K562 (cell line): ENCODE results near the gene FASN. TPM values are rescaled to one million over a fixed set of nuclear protein-coding genes. Genes with fewer than 3 reads are reported as not detected.

Source experiments
- CBX8 ChIP-seq: fragments of 200-600 bp; sonication (generic); IDR thresholded peaks from 2 replicates; pipeline ENCODE4 v1.6.1; 2012; ENCODE audit warnings: borderline replicate concordance, mixed run types, low read depth, mild to moderate bottlenecking, moderate library complexity, mixed read lengths, low read length, control low read depth, inconsistent platforms; ENCODE audit not compliant: poor library complexity, severe bottlenecking; ENCODE audit errors: extremely low read depth
- CSDE1 ChIP-seq, 2 experiments: fragments of 450-650 bp; IDR thresholded peaks; 2 replicates each; pipeline ENCODE4 v1.6.1; 2016; ENCODE audit warnings: mild to moderate bottlenecking in 1 of 2
- HOXB6 ChIP-seq: fragments of 250-450 bp; sonication (Bioruptor Pico); IDR thresholded peaks from 2 replicates; pipeline ENCODE4 v1.5.1; 2022; ENCODE audit warnings: mild to moderate bottlenecking, borderline replicate concordance
- MCM2 ChIP-seq: fragments of 450-650 bp; IDR thresholded peaks from 2 replicates; pipeline ENCODE4 v1.6.1; 2017; ENCODE audit warnings: low read depth, mild to moderate bottlenecking
- NELFE ChIP-seq: IDR thresholded peaks from 2 replicates; pipeline ENCODE4 v1.6.1; 2011; ENCODE audit warnings: mild to moderate bottlenecking; ENCODE audit not compliant: insufficient read depth, insufficient read length
- NEUROD1 ChIP-seq: fragments of 150-350 bp; IDR thresholded peaks from 2 replicates; pipeline ENCODE4 v1.6.1; 2014; ENCODE audit warnings: borderline replicate concordance, low read length, low read depth; ENCODE audit not compliant: partially characterized antibody
- RBM17 ChIP-seq: fragments of 200-400 bp; formaldehyde crosslinking; IDR thresholded peaks from 2 replicates; pipeline ENCODE4 v1.6.1; 2017; ENCODE audit warnings: low read depth, mild to moderate bottlenecking, low read length, borderline replicate concordance
- SREBF1 ChIP-seq: fragments of 150-350 bp; IDR thresholded peaks from 2 replicates; pipeline ENCODE4 v1.6.1; 2014; ENCODE audit warnings: antibody characterized with exemption, low read depth, low read length, borderline replicate concordance
- STAT5A ChIP-seq: IDR thresholded peaks from 2 replicates; pipeline ENCODE4 v1.6.1; 2012; ENCODE audit warnings: low read length, inconsistent platforms, borderline replicate concordance
- ZNF253 ChIP-seq: fragments of 250-450 bp; sonication (Bioruptor Pico); conservative IDR thresholded peaks from 2 replicates; pipeline ENCODE4 v1.6.1; 2021; ENCODE audit warnings: mild to moderate bottlenecking
- ZNF318 ChIP-seq, 2 experiments: fragments of 450-650 bp; IDR thresholded peaks; 2 replicates each; pipeline ENCODE4 v1.6.1; 2016; ENCODE audit warnings: mild to moderate bottlenecking in 2 of 2, borderline replicate concordance in 1 of 2, low read depth in 1 of 2, moderate library complexity in 1 of 2
- ZNF583 ChIP-seq: fragments of 250-450 bp; sonication (Bioruptor Pico); IDR thresholded peaks from 2 replicates; pipeline ENCODE4 v1.4.0; 2020
- ZNF644 ChIP-seq: fragments of 200-800 bp; sonication (Bioruptor generic); IDR thresholded peaks from 2 replicates; pipeline ENCODE4 v1.6.1; 2016; ENCODE audit warnings: low read depth, missing genetic modification characterization, missing compliant biosample characterization
- ZNF75A ChIP-seq: fragments of 450-650 bp; formaldehyde crosslinking; IDR thresholded peaks from 2 replicates; pipeline ENCODE4 v1.4.0; 2020; ENCODE audit warnings: mild to moderate bottlenecking
- polyA plus RNA-seq, 8 experiments: library from polyadenylated mRNA; depleted of rRNA in 4 of 8; stranded (reverse) in 5 of 8; unstranded in 3 of 8; fragments of >200 nt; fragmentation: Nextera tagmentation in 2 of 8; fragmentation: Illumina TruSeq in 1 of 8; extraction: Ambion mirVana in 2 of 8; extraction: Trizol in 1 of 8; gene quantifications; 2 replicates each; pipeline versions ENCODE4 v1.2.1 to v1.2.3, GENCODE V29; 2011 to 2014; ENCODE audit warnings: inconsistent platforms in 1 of 8, missing spikeins in 1 of 8
- total RNA-seq, 7 experiments: library from RNA; depleted of rRNA in 6 of 7; stranded (reverse); fragments of >200 nt in 6 of 7; fragmentation: Illumina TruSeq in 2 of 7; extraction: Trizol in 2 of 7; gene quantifications; 2 replicates each; pipeline versions ENCODE4 v1.2.1 to v1.2.3, GENCODE V29; 2011 to 2021; ENCODE audit warnings: low replicate concordance in 1 of 7
- TF ChIP-seq, protein P1 (sequence below): sonication (generic); formaldehyde crosslinking; IDR thresholded peaks from 2 replicates; pipeline ENCODE4 v1.4.0; 2020; ENCODE audit warnings: mild to moderate bottlenecking, missing genetic modification reagents
- TF ChIP-seq, protein P2 (sequence below): fragments of 250-450 bp; sonication (Bioruptor Pico); IDR thresholded peaks from 2 replicates; pipeline ENCODE4 v1.8.0; 2022; ENCODE audit warnings: moderate library complexity, mild to moderate bottlenecking, inconsistent platforms

FASN gene
- total and polyA plus RNA-seq, 9 of the 15 experiments (the other 6 are each of a cell fraction or from before 2014, with no cell fraction given), result 0.15 to 663 (median 49.9) TPM

DNA sequence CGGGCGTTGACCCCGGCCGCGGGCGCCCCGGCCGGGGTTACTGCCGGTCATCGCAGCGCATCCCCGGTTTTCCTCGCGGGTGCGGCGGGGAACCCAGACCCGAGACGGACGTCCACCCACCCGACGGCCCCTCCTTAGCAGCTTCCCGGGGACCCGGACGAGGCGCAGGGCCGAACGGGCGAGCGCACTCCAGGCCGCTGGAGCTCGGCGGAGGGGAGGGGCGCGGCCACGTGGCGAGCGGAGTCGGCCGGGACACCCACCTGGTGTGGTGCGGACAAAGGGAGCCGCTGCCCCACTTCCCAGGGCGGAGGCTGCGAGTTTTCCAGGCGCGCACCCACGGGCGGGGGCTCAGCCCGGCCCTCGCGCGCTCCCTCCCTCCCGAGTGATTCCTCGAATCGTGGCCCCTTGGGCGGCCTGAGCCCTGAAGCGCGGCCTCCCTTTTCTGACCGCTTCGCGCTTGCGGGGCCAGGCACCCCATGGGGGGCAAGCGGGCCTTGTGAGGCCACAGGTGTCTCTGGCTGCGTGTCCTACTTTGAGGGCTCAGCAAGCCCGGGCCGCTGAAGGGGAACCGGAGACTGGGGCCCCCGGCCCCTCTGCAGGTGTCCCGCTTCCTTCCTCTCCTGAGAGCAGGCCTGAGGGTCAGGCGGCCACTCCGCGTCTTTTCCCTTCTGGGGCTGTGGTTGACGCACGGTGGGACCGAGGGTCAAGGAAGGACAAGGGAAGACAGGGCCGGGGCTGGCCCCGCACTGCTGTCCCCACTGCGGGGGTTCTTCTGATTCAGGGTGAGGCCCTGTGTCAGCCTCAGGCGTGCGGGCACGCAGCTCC is 1.1 kb upstream of the FASN start (continued):
- TF ChIP-seq, protein P1, sequence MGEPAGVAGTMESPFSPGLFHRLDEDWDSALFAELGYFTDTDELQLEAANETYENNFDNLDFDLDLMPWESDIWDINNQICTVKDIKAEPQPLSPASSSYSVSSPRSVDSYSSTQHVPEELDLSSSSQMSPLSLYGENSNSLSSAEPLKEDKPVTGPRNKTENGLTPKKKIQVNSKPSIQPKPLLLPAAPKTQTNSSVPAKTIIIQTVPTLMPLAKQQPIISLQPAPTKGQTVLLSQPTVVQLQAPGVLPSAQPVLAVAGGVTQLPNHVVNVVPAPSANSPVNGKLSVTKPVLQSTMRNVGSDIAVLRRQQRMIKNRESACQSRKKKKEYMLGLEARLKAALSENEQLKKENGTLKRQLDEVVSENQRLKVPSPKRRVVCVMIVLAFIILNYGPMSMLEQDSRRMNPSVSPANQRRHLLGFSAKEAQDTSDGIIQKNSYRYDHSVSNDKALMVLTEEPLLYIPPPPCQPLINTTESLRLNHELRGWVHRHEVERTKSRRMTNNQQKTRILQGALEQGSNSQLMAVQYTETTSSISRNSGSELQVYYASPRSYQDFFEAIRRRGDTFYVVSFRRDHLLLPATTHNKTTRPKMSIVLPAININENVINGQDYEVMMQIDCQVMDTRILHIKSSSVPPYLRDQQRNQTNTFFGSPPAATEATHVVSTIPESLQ (CRISPR knock-in tag), result no peak
- TF ChIP-seq NELFE, result no peak
- no peak for TF ChIP-seq SREBF1
- peak; percentile 54; the same call in 1 of the 2 replicates for TF ChIP-seq ZNF583 (CRISPR knock-in tag)
- TF ChIP-seq, protein P2, sequence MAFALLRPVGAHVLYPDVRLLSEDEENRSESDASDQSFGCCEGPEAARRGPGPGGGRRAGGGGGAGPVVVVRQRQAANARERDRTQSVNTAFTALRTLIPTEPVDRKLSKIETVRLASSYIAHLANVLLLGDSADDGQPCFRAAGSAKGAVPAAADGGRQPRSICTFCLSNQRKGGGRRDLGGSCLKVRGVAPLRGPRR (CRISPR knock-in tag), result no peak
- no peak for TF ChIP-seq ZNF318 (IDR thresholded peaks at IDR 0.05; ENCODE audit: borderline replicate concordance in 1 of 2, low read depth in 1 of 2)
- no peak for TF ChIP-seq ZNF253
- no peak for TF ChIP-seq NEUROD1
- TF ChIP-seq ZNF75A, result no peak
- no peak for TF ChIP-seq MCM2
- TF ChIP-seq CBX8, result no peak
- TF ChIP-seq STAT5A, result no peak
- TF ChIP-seq ZNF644, result no peak
- no peak for TF ChIP-seq HOXB6 (CRISPR knock-in tag)
- TF ChIP-seq CSDE1 (IDR thresholded peaks at IDR 0.05), result no peak
- no peak for TF ChIP-seq RBM17
